GM18858 (cell line): ENCODE data around the gene UBR7.
"Not testable (repeated sequence)": the region's sequence is repeated elsewhere in the genome, so short reads cannot be mapped to it uniquely, and the experiment has no call there.

Experiments
- ATAC-seq: cut with Tn5 transposase; IDR thresholded peaks from one replicate; pipeline ENCODE4 v1.9.1; 2021; ENCODE audit not compliant: unreplicated experiment

UBR7 gene

DNA sequence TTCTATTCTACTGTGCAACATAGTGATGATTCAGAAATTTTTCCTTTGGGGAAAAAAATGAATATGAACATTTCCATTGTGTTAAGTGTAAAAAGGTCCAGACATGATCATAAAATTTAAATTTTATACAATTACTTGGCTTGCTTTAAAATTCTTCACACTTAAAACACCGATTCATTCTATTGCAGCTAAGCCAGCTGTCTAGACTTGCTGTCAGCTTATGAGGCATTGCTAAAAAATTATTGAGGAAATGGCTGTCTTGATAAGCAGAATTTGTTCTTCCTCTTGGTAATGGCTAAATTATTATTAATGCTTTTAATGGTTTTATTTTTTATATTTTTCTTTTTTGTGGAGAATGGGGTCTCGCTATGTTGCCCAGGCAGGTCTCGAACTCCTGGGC lies 20.1 kb upstream of the UBR7 start:
- no peak for ATAC-seq

DNA sequence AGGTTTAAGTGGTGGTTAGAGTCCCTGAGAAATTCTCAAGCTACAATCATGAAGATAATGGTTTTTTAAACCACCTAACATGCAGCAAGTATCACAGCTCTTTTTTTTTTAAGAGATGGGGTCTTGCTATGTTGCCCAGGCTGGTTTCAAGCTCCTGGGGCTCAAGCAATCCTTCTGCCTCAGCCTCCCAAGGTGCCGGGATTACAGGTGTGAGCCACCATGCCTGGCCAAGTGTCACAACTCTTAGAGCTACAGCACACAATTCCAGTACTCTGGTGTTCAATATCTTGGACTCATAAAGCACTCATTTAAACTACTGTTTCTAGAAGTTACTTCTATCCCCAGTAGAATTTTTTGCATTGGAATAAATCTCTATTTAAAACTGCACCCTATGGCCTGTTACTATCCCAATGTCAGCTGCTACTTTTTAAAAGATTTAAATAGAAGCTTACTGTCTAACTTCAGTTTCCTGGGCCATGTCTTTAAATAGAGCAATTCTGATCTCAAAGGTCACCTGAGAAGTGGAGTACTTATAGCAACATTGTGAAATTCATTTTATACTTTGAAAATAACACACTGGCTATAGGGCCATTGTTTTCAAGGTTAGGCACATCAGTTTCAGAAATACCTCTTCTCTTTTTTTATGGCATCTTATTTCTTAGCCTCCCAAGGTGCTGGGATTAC lies 11.6 kb upstream of the UBR7 start:
- no peak for ATAC-seq

GRCh38 chr14:93199031-93199430 lies 8.0 kb upstream of the UBR7 start:
- ATAC-seq = no peak

DNA sequence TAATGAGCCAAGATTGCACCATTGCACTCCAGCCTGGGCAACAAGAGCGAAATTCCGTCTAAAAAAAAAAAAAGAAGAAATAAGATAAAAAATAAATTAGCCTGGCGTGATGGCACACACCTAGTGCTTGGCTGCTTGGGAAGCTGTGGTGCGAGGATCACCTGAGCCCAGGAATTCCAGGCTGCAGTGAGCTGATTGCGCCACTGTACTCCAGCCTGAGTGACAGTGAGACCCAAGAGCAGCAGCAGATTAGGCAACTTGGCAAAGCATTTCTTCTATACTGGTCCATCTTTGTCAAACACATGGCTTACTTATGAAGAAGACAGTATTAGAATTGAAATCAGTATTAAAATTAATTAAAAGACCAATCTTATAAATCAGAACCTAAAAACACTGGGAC lies 6.5 kb upstream of the UBR7 start:
- no peak for ATAC-seq

DNA sequence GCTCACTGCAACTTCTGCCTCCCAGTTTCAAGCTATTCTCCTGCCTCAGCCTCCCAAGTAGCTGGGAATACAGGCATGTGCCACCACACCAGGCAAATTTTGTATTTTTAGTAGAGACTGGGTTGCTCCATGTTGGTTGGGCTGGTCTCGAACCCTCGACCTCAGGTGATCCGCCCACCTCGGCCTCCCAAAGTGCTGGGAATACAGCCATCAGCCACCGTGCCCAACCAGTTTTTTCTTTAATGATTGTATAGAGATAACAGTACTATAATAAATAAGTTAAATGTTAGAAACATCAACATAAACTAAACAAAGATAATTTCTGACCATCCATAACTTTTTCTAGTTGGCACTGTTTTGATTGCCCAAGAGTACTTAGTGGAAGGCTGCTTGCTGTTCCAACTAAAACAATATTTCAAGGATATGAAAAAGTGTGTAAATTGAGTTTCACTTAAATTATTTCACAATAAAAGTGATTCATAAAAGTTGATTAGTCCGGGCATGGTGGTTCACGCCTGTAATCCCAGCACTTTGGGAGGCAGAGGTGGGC lies 5.8 kb upstream of the UBR7 start:
- no peak for ATAC-seq

GRCh38 chr14:93207468-93208308 lies 632 bp downstream of the UBR7 start:
- peak; percentile 14 for ATAC-seq

DNA sequence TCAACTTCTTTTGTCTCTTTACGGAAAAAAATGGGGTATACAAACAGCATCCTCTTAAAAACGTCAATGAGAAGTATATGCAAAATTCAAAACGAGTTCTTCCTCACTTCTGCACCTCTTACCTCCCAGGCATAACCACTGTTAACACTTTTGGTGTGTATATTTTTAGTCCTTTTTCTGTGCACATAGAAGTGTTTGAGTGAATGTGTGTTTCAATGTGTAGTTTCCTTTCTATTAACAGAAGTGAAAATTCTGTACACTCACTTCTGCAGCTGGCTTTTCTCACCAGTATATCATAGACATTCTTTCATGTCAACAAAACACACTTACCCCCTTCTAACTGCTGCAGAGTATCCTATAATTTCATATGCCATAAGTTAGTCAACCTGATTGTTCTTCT lies 5.4 kb downstream of the UBR7 start:
- ATAC-seq = peak; percentile 76

DNA sequence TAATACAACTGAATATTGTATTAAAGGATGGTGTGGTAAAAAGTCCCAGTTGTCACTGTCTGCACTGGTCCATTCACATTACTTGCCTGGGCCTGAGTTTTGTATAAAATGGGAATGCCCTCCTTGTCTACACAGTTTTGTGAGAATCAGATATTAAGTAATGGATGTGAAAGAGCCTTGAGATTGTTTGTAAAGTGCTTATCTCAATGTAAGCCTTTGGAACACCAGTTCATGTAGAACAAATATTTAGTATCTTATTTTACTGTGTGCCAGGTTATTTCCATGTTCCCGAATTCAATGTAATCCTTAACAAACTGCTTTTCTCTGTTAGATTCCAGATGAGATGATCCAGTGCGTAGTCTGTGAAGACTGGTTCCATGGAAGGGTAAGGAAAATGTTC lies 7.5 kb downstream of the UBR7 start:
- no peak for ATAC-seq

- ATAC-seq = no peak
Observed at GRCh38 chr14:93219103-93219726, 12.2 kb downstream of the UBR7 start.

- ATAC-seq = no peak
Observed at GRCh38 chr14:93220509-93220908, 13.5 kb downstream of the UBR7 start.

DNA sequence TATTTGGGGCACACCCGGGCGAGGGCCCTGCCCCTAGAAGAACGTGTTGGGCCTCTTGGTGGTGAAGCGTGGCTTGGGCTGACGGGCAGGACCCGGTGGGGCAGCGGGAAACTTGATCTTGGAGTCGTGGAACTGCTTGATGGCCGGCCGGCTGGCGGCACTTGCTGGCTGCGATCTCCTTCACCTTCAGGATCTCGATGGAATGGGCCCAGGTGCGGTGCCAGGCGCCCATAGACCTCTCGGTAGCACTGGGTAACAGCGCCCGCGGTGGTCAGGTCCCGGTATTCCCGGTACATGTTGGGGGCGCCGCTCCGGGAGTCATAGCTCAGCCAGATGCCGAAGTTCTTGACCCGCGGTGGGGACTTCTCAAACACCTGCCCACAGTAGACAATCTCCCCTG lies 16.5 kb downstream of the UBR7 start:
- no peak for ATAC-seq

- no peak for ATAC-seq
Observed at GRCh38 chr14:93228550-93228949, 21.5 kb downstream of the UBR7 start.

DNA sequence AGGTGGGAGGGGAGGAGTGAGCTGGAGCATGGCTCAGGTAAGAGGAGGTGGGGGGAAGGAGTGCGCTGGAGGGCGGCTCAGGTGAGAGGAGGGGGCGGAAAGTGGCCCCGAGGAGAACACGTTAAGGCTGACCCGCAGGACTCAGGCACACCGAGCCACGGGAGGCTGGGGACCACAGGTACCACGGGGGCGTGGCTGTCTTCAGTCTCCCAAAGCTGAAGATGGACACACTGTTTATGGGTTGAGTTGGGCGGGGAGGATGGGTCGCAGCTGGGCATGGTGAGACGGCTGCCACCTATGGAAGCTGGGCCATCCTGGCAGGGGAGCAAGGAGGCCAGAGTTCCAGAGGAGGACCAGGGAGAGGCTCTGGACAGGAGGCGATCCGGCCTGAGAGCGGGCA lies 23.5 kb downstream of the UBR7 start:
- ATAC-seq = no peak

GRCh38 chr14:93231129-93231979 lies 24.3 kb downstream of the UBR7 start:
- no peak for ATAC-seq

DNA sequence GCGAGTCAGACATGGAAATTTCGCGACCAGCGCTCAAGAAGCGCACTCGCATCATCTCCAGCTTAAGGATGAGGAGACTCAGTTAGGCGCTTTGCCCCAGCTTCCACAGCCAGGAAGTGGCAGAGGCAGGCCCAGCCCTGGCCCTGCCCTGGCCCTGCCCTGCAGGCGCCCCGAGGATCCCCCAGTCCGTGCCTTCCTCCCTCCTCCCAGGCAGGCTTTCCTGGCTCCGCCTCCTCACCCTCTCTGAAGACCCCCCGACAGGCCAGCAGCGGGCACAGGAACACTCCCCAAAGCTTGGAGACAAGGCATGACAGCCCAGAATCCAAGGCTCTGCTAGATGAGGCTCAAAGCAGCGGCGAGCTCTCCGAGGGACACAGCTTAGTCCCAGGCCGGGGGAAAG lies 25.1 kb downstream of the UBR7 start:
- ATAC-seq = no peak

DNA sequence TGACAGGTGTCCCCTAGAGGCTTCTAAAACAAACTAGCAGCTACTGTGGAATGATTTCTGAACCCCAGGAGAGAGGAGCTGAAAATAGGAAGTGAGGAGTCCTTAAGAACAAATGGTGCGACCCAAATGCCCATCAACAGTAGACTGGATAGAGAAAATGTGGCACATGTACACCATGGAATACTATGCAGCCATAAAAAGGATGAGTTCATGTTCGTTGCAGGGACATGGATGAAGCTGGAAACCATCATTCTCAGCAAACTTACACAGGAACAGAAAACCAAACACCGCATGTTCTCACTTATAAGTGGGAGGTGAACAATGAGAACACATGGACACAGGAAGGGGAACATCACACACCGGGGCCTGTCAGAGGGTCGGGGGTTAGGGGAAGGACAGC lies 26.0 kb downstream of the UBR7 start:
- not testable (repeated sequence) for ATAC-seq

DNA sequence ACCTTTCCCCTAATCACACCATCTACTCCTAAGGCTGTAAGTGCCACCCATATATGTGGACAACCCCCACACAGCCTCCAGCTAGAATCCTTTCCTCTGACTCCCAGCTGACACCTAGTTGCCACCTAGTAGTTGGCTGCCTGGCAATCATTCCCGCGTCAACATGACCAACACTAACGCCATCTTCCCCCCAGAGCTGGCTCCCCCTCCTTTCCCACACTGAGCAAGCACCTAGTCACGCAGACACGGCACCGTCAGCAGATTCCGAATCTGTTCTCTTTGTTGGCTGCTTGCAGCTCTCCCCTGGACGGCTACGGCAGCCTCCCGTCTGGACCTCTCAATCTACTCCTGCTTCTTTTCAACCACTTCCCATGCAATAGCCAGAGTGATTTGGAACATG lies 27.7 kb downstream of the UBR7 start:
- no peak for ATAC-seq

DNA sequence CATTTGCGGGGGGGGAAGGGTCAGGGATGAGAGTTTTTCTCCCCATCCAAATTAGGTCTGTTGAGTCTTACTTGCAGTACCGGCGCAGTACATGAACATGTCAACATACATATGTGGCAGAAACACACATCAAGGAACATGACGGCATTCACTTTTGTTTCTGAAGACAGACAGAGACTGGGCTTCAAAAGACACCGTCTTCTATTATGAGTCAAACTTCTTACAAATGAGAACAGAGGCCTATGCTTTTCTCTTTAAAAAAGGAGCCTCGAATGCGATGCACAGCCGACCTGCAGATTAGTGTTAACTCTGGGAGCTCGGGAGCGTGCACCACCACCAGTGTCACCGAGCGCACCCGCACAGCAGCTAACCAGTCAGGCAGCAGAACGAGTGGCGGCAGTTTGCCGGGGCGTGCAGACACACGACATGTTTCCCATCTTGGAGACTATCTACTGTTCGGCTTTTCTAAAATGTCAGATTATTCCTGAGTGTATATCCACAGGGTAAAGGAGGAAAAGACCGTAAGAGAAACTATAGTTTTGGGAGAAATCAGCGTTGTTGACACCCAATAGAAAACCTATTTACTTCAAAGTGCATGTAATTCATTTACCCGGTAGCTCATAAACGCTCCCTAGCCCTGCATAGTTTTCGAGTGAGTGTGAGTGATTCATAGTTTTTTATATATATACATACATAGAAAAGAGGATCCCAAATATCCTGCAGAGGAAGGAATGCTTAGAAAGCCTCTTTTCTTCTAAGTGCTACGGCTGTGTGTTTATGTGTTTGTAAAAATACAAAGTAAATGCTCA lies 33.0 kb downstream of the UBR7 start:
- ATAC-seq = no peak

GRCh38 chr14:93240678-93241000 lies 33.6 kb downstream of the UBR7 start:
- ATAC-seq = no peak

DNA sequence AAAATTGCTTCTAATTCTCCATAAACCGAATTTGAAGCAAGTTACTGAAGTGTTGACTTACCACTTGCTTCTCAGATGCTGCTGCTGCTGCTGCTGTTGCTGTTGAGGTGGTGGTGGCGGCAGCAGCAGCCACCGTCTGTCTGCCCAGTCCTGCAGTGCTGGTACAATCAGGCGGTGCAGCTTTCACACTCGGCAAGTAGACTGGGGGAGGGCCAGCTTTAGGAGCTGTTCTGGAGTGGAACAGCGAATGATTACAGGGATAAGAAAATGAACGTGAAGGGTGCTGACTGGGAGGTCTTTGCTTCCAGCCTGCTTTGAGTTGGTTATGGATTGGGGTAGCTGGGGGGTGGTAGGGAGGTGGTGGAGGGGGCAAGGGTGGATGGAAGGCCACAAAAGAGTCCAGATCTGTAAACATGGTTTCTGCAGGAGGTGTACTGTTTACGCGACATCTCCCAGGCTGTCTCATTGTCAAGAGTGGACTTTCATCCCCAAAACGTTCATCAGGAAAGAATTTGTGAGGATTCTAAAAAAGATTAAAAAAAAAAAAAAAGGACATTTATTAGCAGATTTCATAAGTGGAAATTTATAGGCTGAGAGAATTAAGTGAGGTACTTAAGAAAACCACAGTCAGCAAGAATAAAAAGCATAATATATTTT lies 38.8 kb downstream of the UBR7 start:
- ATAC-seq = no peak
